ENCODE data around the gene APAF1.
A peak's percentile ranks its signal among the peaks of the same experiment; 100 is the strongest.

APAF1 gene

GRCh38 chr12:98757455-98757854 is 112.4 kb downstream of the APAF1 start:
- no peak overlapping the region for H3K4me3 ChIP-seq (ENCODE audit: low read length)
- TF ChIP-seq, protein P1, sequence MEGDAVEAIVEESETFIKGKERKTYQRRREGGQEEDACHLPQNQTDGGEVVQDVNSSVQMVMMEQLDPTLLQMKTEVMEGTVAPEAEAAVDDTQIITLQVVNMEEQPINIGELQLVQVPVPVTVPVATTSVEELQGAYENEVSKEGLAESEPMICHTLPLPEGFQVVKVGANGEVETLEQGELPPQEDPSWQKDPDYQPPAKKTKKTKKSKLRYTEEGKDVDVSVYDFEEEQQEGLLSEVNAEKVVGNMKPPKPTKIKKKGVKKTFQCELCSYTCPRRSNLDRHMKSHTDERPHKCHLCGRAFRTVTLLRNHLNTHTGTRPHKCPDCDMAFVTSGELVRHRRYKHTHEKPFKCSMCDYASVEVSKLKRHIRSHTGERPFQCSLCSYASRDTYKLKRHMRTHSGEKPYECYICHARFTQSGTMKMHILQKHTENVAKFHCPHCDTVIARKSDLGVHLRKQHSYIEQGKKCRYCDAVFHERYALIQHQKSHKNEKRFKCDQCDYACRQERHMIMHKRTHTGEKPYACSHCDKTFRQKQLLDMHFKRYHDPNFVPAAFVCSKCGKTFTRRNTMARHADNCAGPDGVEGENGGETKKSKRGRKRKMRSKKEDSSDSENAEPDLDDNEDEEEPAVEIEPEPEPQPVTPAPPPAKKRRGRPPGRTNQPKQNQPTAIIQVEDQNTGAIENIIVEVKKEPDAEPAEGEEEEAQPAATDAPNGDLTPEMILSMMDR (conservative IDR thresholded peaks at IDR 0.05; ENCODE audit: low read length), result no peak
- DNase-seq (ENCODE audit: low read depth), result no peak

- peak; percentile 63 for DNase-seq (ENCODE audit: low read depth)
- no peak overlapping the region for H3K4me3 ChIP-seq (ENCODE audit: low read length)
- TF ChIP-seq, protein P1 (conservative IDR thresholded peaks at IDR 0.05; ENCODE audit: low read length), result no peak
Observed at GRCh38 chr12:98758331-98758730, 113.2 kb downstream of the APAF1 start.

DNA sequence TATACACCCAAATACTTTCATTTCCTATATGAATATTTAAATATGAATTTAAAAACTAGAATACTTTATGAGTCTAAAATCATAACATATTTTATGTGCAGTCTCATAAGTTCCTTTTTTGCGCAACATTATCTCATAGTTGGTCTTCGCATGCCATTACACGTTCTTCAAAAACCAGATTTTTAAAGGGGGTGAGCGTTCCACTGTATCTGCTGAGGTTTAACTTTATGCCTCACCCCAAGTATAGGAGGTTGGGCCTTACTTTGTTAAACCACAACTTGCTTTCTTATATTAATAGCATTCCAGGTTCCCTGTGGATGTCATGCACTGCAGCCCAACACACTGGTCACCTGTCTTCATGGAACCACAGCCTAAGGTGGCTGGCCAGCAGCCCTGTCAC is 118.6 kb downstream of the APAF1 start:
- DNase-seq (ENCODE audit: low read depth), result no peak
- TF ChIP-seq, protein P1 (conservative IDR thresholded peaks at IDR 0.05; ENCODE audit: low read length), result no peak
- no peak overlapping the region for H3K4me3 ChIP-seq (ENCODE audit: low read length)

GRCh38 chr12:98767248-98767647 is 122.2 kb downstream of the APAF1 start:
- no peak overlapping the region for H3K4me3 ChIP-seq (ENCODE audit: low read length)
- TF ChIP-seq, protein P1 (conservative IDR thresholded peaks at IDR 0.05; ENCODE audit: low read length), result no peak
- DNase-seq (ENCODE audit: low read depth), result no peak

GRCh38 chr12:98769068-98769467 is 124.0 kb downstream of the APAF1 start:
- no peak overlapping the region for H3K4me3 ChIP-seq (ENCODE audit: low read length)
- TF ChIP-seq, protein P1 (conservative IDR thresholded peaks at IDR 0.05; ENCODE audit: low read length), result no peak
- no peak for DNase-seq (ENCODE audit: low read depth)

GRCh38 chr12:98770230-98770629 is 125.1 kb downstream of the APAF1 start:
- TF ChIP-seq, protein P1 (conservative IDR thresholded peaks at IDR 0.05; ENCODE audit: low read length), result no peak
- no peak overlapping the region for H3K4me3 ChIP-seq (ENCODE audit: low read length)
- no peak for DNase-seq (ENCODE audit: low read depth)

DNA sequence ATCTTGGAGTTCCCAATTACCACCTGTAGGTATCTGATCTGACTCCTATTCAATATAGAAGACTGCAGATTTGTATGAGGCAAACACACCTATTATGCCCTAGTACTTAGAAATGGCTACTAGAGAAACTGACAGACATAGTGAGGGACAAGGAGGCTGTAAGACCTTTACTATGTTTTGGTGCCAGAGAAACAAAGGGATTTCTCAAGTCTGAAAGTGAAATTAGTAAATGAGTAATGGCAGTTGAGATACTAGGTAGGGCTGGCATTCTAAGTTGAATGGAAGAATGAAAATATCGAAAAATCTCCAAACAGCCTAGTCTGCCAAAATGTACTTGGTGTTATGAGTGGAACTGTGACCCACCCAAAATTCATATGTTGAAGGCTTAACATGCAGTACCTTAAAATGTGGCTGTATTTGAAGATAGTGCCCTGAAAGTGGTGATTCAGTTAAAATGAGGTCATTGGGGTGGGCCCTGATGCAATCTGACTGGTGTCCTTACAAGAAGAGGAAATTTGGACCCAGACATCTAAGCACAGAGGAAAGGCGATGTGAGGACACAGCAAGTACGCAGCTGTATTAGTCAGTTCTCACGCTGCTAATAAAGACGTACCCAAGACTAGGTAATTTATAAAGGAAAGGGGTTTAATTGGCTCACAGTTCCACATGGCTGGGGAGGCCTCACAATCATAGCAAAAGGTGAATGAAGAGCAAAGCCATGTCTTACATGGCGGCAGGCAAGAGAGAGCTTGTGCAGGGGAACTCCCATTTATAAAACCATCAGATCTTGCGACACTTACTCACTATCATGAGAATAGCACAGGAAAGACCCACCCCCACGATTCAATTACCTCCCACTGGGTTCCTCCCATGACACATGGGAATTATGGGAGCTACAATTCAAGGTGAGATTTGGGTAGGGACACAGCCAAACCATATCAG is 127.0 kb downstream of the APAF1 start:
- TF ChIP-seq, protein P1 (conservative IDR thresholded peaks at IDR 0.05; ENCODE audit: low read length), result no peak
- no peak for DNase-seq (ENCODE audit: low read depth)
- no peak overlapping the region for H3K4me3 ChIP-seq (ENCODE audit: low read length)

Measured in AG10803 (cell line).